Breast epithelium (tissue), 4 donors: ENCODE measurements around the gene EZH2. TPM values are rescaled to one million over a fixed set of nuclear protein-coding genes. Genes with fewer than 3 reads are reported as not detected.

ENCODE experiments used
- DNase-seq, 2 donors: peaks; one replicate each; pipeline ENCODE4 v3.0.0-alpha.2; 2019; ENCODE audit warnings: low spot score in 2 of 2
- H3K27ac ChIP-seq, 2 donors: fragments of 200-600 bp; sonication (generic) in 1 of 2; one replicate each; pipeline ENCODE4 v1.5.1; 2016 to 2019; ENCODE audit warnings: mild to moderate bottlenecking in 1 of 2
- H3K27me3 ChIP-seq, 2 donors: fragments of 200-600 bp; sonication (generic) in 1 of 2; one replicate each; pipeline versions ENCODE4 v1.5.1 to v1.6.0; 2017 to 2019; ENCODE audit warnings: control low read depth in 1 of 2, mild to moderate bottlenecking in 1 of 2
- H3K36me3 ChIP-seq: fragments of 200-600 bp; one replicate; pipeline ENCODE4 v1.5.1; 2019
- H3K4me1 ChIP-seq, 2 donors: fragments of 200-600 bp; sonication (generic); one replicate each; pipeline ENCODE4 v1.5.1; 2016 to 2019; ENCODE audit warnings: control low read depth in 1 of 2
- H3K4me3 ChIP-seq, 3 donors: fragments of 200-600 bp; sonication (generic); 1 replicate in 2 of 3; 2 replicates in 1 of 3; pipeline ENCODE4 v1.5.1; 2016 to 2019; ENCODE audit warnings: mild to moderate bottlenecking in 3 of 3, moderate library complexity in 2 of 3
- H3K9me3 ChIP-seq, 2 donors: fragments of 200-600 bp; sonication (generic) in 1 of 2; one replicate each; pipeline ENCODE4 v1.5.1; 2016 to 2019; ENCODE audit warnings: control low read depth in 1 of 2
- CTCF ChIP-seq, 3 donors: fragments of 450-650 bp; IDR thresholded peaks; one replicate each; pipeline ENCODE4 v1.5.1; 2016 to 2017; ENCODE audit warnings: antibody characterized with exemption in 3 of 3, mild to moderate bottlenecking in 3 of 3, moderate library complexity in 3 of 3
- POLR2A ChIP-seq: fragments of 450-650 bp; IDR thresholded peaks from one replicate; pipeline ENCODE4 v1.6.1; 2016; ENCODE audit warnings: antibody characterized with exemption, mild to moderate bottlenecking, moderate library complexity
- POLR2AphosphoS5 ChIP-seq, 3 donors: sonication (generic); formaldehyde crosslinking; IDR thresholded peaks; one replicate each; pipeline ENCODE4 v1.6.1; 2017; ENCODE audit warnings: antibody characterized with exemption in 3 of 3
- intact Hi-C: fragments of 100-400 bp; cut with DNase I; formaldehyde crosslinking; loops from one replicate; pipeline ENCODE4 v1.15.1; 2023; ENCODE audit warnings: low total_unique reads
- total RNA-seq, 3 donors: library from RNA; depleted of rRNA; stranded (reverse); fragments of >200 nt; gene quantifications; one replicate each; pipeline ENCODE4 v1.1.0, GENCODE V29; 2016

The EZH2 gene
- total RNA-seq, 3 donors from 2014 or later, result 2.1 to 4.8 (median 4.3) TPM

- Histone ChIP-seq H3K27ac (no peak overlapping the region), H3K4me1 (no peaks in the 10 kb centered on the region), H3K27me3 (no peaks in the 10 kb centered on the region), H3K4me3 (no peak overlapping the region), H3K36me3 (no peaks in the 10 kb centered on the region), H3K9me3 (peaks cover 0 to 4% of the 10 kb centered on the region in 2 donors)
- intact Hi-C loops, result no loop called here
- TF ChIP-seq CTCF (IDR thresholded peaks at IDR 0.05) (no peak), POLR2A (no peak), POLR2AphosphoS5 (IDR thresholded peaks at IDR 0.05) (no peak)
- DNase-seq, result no peak
Measured at GRCh38 chr7:148862481-148862880, 21.6 kb downstream of the EZH2 start.

- intact Hi-C loops, result no loop called here
- no peak overlapping the region for H3K4me3 ChIP-seq
- TF ChIP-seq POLR2A (no peak), POLR2AphosphoS5 (IDR thresholded peaks at IDR 0.05) (no peak), CTCF (IDR thresholded peaks at IDR 0.05) (no peak)
- no peaks in the 10 kb centered on the region for H3K4me1 ChIP-seq
- no peaks in the 10 kb centered on the region for H3K27me3 ChIP-seq
- no peaks in the 10 kb centered on the region for H3K36me3 ChIP-seq
- DNase-seq, result no peak
- no peak overlapping the region for H3K27ac ChIP-seq
- H3K9me3 ChIP-seq, result no peaks in the 10 kb centered on the region
Measured at GRCh38 chr7:148858489-148858888, 25.6 kb downstream of the EZH2 start.

GRCh38 chr7:148856891-148857290, 27.2 kb downstream of the EZH2 start:
- H3K9me3 ChIP-seq, result no peaks in the 10 kb centered on the region
- intact Hi-C loops, result no loop called here
- TF ChIP-seq POLR2AphosphoS5 (IDR thresholded peaks at IDR 0.05), result no peak

GRCh38 chr7:148856578-148856881, 27.6 kb downstream of the EZH2 start:
- Histone ChIP-seq H3K36me3 (no peaks in the 10 kb centered on the region), H3K9me3 (no peaks in the 10 kb centered on the region), H3K4me1 (no peaks in the 10 kb centered on the region), H3K27ac (no peak overlapping the region), H3K27me3 (no peaks in the 10 kb centered on the region), H3K4me3 (no peak overlapping the region)
- intact Hi-C loops, result no loop called here
- TF ChIP-seq POLR2A, result no peak
- no peak for TF ChIP-seq POLR2AphosphoS5 (IDR thresholded peaks at IDR 0.05)
- TF ChIP-seq CTCF (IDR thresholded peaks at IDR 0.05), result no peak
- DNase-seq, result no peak

More at GRCh38 chr7:148856891-148857290, 27.2 kb downstream of the EZH2 start:
- Histone ChIP-seq H3K4me1 (no peaks in the 10 kb centered on the region), H3K27me3 (no peaks in the 10 kb centered on the region), H3K36me3 (no peaks in the 10 kb centered on the region), H3K27ac (no peak overlapping the region), H3K4me3 (no peak overlapping the region)
- no peak for DNase-seq

- DNase-seq, result no peak
- Histone ChIP-seq H3K36me3 (no peaks in the 10 kb centered on the region), H3K4me3 (no peak overlapping the region), H3K4me1 (no peaks in the 10 kb centered on the region), H3K27ac (no peak overlapping the region), H3K9me3 (no peaks in the 10 kb centered on the region), H3K27me3 (no peaks in the 10 kb centered on the region)
- intact Hi-C loops, result no loop called here
- no peak for TF ChIP-seq CTCF (IDR thresholded peaks at IDR 0.05)
- no peak for TF ChIP-seq POLR2AphosphoS5 (IDR thresholded peaks at IDR 0.05)
- no peak for TF ChIP-seq POLR2A
Measured at GRCh38 chr7:148854983-148855382, 29.1 kb downstream of the EZH2 start.

- H3K4me3 ChIP-seq, result no peak overlapping the region
- intact Hi-C loops, result no loop called here
- TF ChIP-seq POLR2AphosphoS5 (IDR thresholded peaks at IDR 0.05) (no peak), CTCF (IDR thresholded peaks at IDR 0.05) (no peak), POLR2A (no peak)
- no peaks in the 10 kb centered on the region for H3K36me3 ChIP-seq
- DNase-seq, result no peak
- H3K4me1 ChIP-seq, result no peaks in the 10 kb centered on the region
- H3K27me3 ChIP-seq, result no peaks in the 10 kb centered on the region
- H3K9me3 ChIP-seq, result no peaks in the 10 kb centered on the region
- H3K27ac ChIP-seq, result no peak overlapping the region
Measured at GRCh38 chr7:148852272-148852671, 31.8 kb downstream of the EZH2 start.
